HCT116 (cell line): ENCODE results near the gene PDLIM5.

Source experiments
- CBX3 ChIP-seq: IDR thresholded peaks from 2 replicates; pipeline ENCODE4 v1.6.1; 2012; ENCODE audit warnings: low read depth
- EZH2 ChIP-seq: fragments of 200-600 bp; sonication (generic); IDR thresholded peaks from 2 replicates; pipeline ENCODE4 v1.6.1; 2017; ENCODE audit warnings: antibody characterized with exemption, mixed run types
- POLR2A ChIP-seq: IDR thresholded peaks from 2 replicates; pipeline ENCODE4 v1.7.0; 2011; ENCODE audit warnings: borderline replicate concordance; ENCODE audit not compliant: insufficient read depth, insufficient read length; ENCODE audit errors: extremely low read depth
- RAD21 ChIP-seq: IDR thresholded peaks from 2 replicates; pipeline ENCODE4 v1.6.1; 2012; ENCODE audit warnings: low read depth, mild to moderate bottlenecking
- ZFX ChIP-seq: fragments of 450-650 bp; IDR thresholded peaks from 2 replicates; pipeline ENCODE4 v1.6.1; 2017
- TF ChIP-seq, protein P1 (sequence below), 3 experiments: fragments of 200-600 bp in 1 of 3; sonication (generic) in 1 of 3; IDR thresholded peaks in 2 of 3; conservative IDR thresholded peaks in 1 of 3; 2 replicates each; pipeline ENCODE4 v1.5.1; 2012 to 2017; ENCODE audit warnings: low read depth in 2 of 3, low read length in 2 of 3, antibody characterized with exemption in 1 of 3, borderline replicate concordance in 1 of 3, control low read depth in 1 of 3, mild to moderate bottlenecking in 1 of 3, mixed read lengths in 1 of 3, mixed run types in 1 of 3, moderate library complexity in 1 of 3; ENCODE audit not compliant: insufficient read depth in 1 of 3

DNA sequence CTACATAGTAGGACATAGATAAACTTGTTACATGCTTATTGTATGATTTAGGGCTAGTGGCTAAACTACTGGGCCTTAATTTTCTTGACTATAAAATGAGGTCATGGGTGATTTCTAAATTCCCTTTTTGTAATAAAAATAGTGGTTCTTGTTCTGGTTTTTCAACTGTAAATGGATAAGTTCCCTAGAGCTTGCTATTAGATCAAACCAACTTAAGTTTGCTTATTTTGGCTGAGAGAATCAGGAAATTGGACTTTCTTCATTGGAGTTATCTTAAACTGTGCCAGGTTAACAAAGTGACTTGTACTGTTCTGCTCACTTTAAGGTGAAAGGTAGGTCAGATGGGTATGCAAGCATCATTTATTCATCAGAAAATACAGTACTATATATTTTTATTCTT lies 78.3 kb downstream of the PDLIM5 start:
- no peak for TF ChIP-seq RAD21
- no peak for TF ChIP-seq POLR2A
- TF ChIP-seq EZH2, result no peak
- no peak for TF ChIP-seq ZFX
- TF ChIP-seq, protein P1, sequence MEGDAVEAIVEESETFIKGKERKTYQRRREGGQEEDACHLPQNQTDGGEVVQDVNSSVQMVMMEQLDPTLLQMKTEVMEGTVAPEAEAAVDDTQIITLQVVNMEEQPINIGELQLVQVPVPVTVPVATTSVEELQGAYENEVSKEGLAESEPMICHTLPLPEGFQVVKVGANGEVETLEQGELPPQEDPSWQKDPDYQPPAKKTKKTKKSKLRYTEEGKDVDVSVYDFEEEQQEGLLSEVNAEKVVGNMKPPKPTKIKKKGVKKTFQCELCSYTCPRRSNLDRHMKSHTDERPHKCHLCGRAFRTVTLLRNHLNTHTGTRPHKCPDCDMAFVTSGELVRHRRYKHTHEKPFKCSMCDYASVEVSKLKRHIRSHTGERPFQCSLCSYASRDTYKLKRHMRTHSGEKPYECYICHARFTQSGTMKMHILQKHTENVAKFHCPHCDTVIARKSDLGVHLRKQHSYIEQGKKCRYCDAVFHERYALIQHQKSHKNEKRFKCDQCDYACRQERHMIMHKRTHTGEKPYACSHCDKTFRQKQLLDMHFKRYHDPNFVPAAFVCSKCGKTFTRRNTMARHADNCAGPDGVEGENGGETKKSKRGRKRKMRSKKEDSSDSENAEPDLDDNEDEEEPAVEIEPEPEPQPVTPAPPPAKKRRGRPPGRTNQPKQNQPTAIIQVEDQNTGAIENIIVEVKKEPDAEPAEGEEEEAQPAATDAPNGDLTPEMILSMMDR (IDR thresholded peaks at IDR 0.05 in 2 of 3, conservative IDR thresholded peaks at IDR 0.05 in 1 of 3; ENCODE audit: borderline replicate concordance in 1 of 3, insufficient read depth in 1 of 3, low read depth in 2 of 3, low read length in 2 of 3), result no peak
- TF ChIP-seq CBX3, result no peak
